DOHH2 (cell line): ENCODE data around the gene SLC26A3.

Experiments
- H3F3A ChIP-seq: fragments of 200-600 bp; sonication (generic), shearing (Covaris generic); 2 replicates; pipeline ENCODE4 v1.6.0; 2016; ENCODE audit warnings: antibody characterized with exemption, mild to moderate bottlenecking; ENCODE audit not compliant: control insufficient read depth, insufficient read depth
- H3K27ac ChIP-seq: fragments of 200-600 bp; sonication (generic); 2 replicates; pipeline ENCODE4 v1.5.1; 2014; ENCODE audit warnings: low read depth, mild to moderate bottlenecking, low read length, moderate library complexity
- H3K27me3 ChIP-seq: fragments of 200-600 bp; sonication (generic); 2 replicates; pipeline ENCODE4 v1.6.1; 2014; ENCODE audit warnings: mild to moderate bottlenecking, low read length, mixed read lengths; ENCODE audit not compliant: control insufficient read depth
- H3K36me3 ChIP-seq: fragments of 200-600 bp; sonication (generic); 2 replicates; pipeline ENCODE4 v1.6.1; 2014; ENCODE audit warnings: mild to moderate bottlenecking, low read length, moderate library complexity, mixed read lengths; ENCODE audit not compliant: control insufficient read depth
- H3K4me1 ChIP-seq: fragments of 200-600 bp; sonication (generic); 2 replicates; pipeline ENCODE4 v1.6.1; 2014; ENCODE audit warnings: mild to moderate bottlenecking, low read length, mixed read lengths; ENCODE audit not compliant: control insufficient read depth
- H3K4me2 ChIP-seq: fragments of 200-600 bp; sonication (generic); 2 replicates; pipeline ENCODE4 v1.6.0; 2014; ENCODE audit warnings: mild to moderate bottlenecking, low read length, moderate library complexity
- H3K4me3 ChIP-seq: fragments of 200-600 bp; sonication (generic); 2 replicates; pipeline ENCODE4 v1.5.1; 2014; ENCODE audit warnings: mild to moderate bottlenecking, low read length, mixed read lengths
- H3K79me2 ChIP-seq: fragments of 200-600 bp; sonication (generic); 2 replicates; pipeline ENCODE4 v1.6.1; 2014; ENCODE audit warnings: mild to moderate bottlenecking, low read length, mixed read lengths; ENCODE audit not compliant: control insufficient read depth
- H3K9me2 ChIP-seq: fragments of 200-600 bp; sonication (generic); replicated peaks from 2 replicates; pipeline ENCODE4 v1.6.1; 2014; ENCODE audit warnings: mild to moderate bottlenecking, low read length, mixed read lengths; ENCODE audit not compliant: control insufficient read depth
- H3K9me3 ChIP-seq: fragments of 200-600 bp; sonication (generic); 2 replicates; pipeline ENCODE4 v1.6.1; 2014; ENCODE audit warnings: antibody characterized with exemption, low read length, mixed read lengths; ENCODE audit not compliant: control insufficient read depth, insufficient read depth
- H4K20me1 ChIP-seq: fragments of 200-600 bp; sonication (generic); 2 replicates; pipeline ENCODE4 v1.6.0; 2014; ENCODE audit warnings: low read depth, mild to moderate bottlenecking, antibody characterized with exemption, low read length, moderate library complexity; ENCODE audit not compliant: control insufficient read depth, insufficient read depth
- CTCF ChIP-seq: fragments of 200-600 bp; sonication (generic); IDR thresholded peaks from one replicate; pipeline ENCODE4 v1.5.1; 2014; ENCODE audit warnings: antibody characterized with exemption, mild to moderate bottlenecking, low read depth, low read length; ENCODE audit not compliant: poor library complexity, severe bottlenecking
- EZH2phosphoT487 ChIP-seq: fragments of 200-600 bp; sonication (generic); IDR thresholded peaks from 2 replicates; pipeline ENCODE4 v1.6.1; 2017; ENCODE audit warnings: borderline replicate concordance, mild to moderate bottlenecking, antibody characterized with exemption, low read length, moderate library complexity, mixed read lengths

Gene SLC26A3

GRCh38 chr7:107847168-107847835 lies 44.3 kb upstream of the SLC26A3 start:
- no peak overlapping the region for H3K4me3 ChIP-seq
- H3K36me3 ChIP-seq = no peaks in the 10 kb centered on the region
- H3K9me2 ChIP-seq = no peaks in the 10 kb centered on the region
- H3K79me2 ChIP-seq = no peaks in the 10 kb centered on the region
- H3K4me1 ChIP-seq = no peaks in the 10 kb centered on the region
- no peaks in the 10 kb centered on the region for H4K20me1 ChIP-seq
- H3K27ac ChIP-seq = no peak overlapping the region
- TF ChIP-seq CTCF (no peak), EZH2phosphoT487 (no peak)
- no peaks in the 10 kb centered on the region for H3K9me3 ChIP-seq
- H3K4me2 ChIP-seq = no peak overlapping the region
- H3F3A ChIP-seq = no peaks in the 10 kb centered on the region
- peaks cover 9% of the 10 kb centered on the region; the same call in 1 of the 2 replicates for H3K27me3 ChIP-seq

- Histone ChIP-seq H3K27me3 (0 out of 2 replicates have a peak, but pooled peaks cover 5% of the 10 kb centered on the region), H4K20me1 (no peaks in the 10 kb centered on the region), H3K9me2 (no peaks in the 10 kb centered on the region), H3K9me3 (no peaks in the 10 kb centered on the region), H3K36me3 (no peaks in the 10 kb centered on the region), H3K79me2 (no peaks in the 10 kb centered on the region), H3F3A (no peaks in the 10 kb centered on the region), H3K4me3 (no peak overlapping the region), H3K27ac (no peak overlapping the region), H3K4me2 (no peak overlapping the region), H3K4me1 (no peaks in the 10 kb centered on the region)
- no peak for TF ChIP-seq CTCF
- no peak for TF ChIP-seq EZH2phosphoT487
Measured at GRCh38 chr7:107846324-107846723, 43.3 kb upstream of the SLC26A3 start.

- Histone ChIP-seq H3K36me3 (no peaks in the 10 kb centered on the region), H3K79me2 (no peaks in the 10 kb centered on the region), H3K9me2 (no peaks in the 10 kb centered on the region), H3K4me1 (no peaks in the 10 kb centered on the region), H3K9me3 (no peaks in the 10 kb centered on the region), H3K4me2 (no peak overlapping the region), H3F3A (no peaks in the 10 kb centered on the region), H3K27ac (no peak overlapping the region), H4K20me1 (no peaks in the 10 kb centered on the region), H3K4me3 (no peak overlapping the region), H3K27me3 (no peaks in the 10 kb centered on the region)
- TF ChIP-seq EZH2phosphoT487 (no peak), CTCF (no peak)
Measured at GRCh38 chr7:107843184-107843583, 40.2 kb upstream of the SLC26A3 start.
